ENCODE results near the gene PGLYRP1. TPM values are rescaled to one million over a fixed set of nuclear protein-coding genes. Genes with fewer than 3 reads are reported as not detected.

PGLYRP1 gene, protein sequence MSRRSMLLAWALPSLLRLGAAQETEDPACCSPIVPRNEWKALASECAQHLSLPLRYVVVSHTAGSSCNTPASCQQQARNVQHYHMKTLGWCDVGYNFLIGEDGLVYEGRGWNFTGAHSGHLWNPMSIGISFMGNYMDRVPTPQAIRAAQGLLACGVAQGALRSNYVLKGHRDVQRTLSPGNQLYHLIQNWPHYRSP
- not detected in 2 replicates for polyA plus RNA-seq (2014; cell fraction: cytosol; rRNA removed)
- polyA plus RNA-seq (2014; cell fraction: nucleus; rRNA removed): not detected in 2 replicates

DNA sequence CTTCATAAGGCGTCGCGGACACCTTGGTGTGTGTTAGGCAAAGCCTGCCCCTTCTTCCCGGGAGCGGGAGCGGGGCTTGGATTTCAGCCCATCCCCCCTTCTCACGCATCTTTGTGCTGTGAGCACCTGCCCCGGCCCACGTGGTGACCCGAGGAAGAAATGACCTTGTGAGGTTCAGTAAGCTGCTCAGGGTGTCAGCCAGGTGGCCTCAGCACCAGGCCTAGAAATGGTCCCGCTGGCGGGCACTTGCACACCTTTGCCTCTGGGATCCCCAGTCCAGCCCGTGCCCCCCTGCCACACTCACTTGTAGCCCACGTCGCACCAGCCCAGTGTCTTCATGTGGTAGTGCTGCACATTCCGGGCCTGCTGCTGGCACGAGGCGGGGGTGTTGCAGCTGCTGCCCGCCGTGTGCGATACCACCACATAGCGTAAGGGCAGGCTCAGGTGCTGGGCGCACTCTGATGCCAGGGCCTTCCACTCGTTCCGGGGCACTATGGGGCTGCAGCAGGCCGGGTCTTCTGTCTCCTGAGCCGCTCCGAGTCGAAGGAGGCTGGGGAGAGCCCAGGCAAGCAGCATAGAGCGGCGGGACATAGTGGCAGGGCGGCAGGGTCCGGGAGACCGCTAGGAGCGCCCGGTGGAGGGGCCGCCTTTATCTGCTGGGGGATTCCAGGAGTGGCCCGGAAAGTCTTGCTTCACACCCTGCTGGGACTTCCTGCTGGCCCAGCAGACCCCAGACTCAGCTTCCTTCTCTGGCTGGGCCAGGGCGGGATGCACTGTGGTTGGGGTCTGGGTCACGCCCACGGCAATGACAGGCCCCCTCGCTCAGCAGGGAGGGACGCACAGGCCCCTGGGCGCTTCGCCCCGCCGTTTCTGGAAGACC lies at the start of gene PGLYRP1:
TSS of gene PGLYRP1 (minus strand) at position 623 of the 880 bp plus-strand sequence. CDS start at position 591, 32 bp downstream.
- DNase-seq (ENCODE audit: low spot score): no peak

DNA sequence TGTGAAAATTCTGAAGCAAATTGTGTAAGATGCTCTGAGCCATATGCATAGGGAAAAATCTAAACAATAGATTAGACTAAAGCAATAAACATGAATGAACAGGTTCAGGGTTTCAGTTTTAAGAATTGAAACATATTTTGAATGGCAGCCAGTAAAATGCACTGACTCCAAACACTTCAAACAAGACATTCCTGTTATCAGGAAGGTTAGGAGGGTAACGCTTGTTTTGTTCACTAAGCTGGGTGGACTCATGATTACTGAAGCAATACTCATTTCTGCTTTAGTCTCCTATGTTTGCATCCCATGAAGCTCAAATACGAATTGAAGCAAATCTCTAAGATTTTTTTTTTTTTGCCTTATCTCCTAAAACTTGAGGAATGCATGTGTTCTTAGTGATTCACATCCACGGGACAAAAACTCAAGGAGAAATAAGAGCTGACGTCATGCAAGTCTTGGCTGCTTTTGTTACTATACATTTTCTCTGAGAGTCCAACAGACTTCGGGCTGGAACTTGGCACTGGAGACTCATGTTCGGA lies 47.0 kb upstream of the PGLYRP1 start:
- DNase-seq (ENCODE audit: low spot score): no peak

DNA sequence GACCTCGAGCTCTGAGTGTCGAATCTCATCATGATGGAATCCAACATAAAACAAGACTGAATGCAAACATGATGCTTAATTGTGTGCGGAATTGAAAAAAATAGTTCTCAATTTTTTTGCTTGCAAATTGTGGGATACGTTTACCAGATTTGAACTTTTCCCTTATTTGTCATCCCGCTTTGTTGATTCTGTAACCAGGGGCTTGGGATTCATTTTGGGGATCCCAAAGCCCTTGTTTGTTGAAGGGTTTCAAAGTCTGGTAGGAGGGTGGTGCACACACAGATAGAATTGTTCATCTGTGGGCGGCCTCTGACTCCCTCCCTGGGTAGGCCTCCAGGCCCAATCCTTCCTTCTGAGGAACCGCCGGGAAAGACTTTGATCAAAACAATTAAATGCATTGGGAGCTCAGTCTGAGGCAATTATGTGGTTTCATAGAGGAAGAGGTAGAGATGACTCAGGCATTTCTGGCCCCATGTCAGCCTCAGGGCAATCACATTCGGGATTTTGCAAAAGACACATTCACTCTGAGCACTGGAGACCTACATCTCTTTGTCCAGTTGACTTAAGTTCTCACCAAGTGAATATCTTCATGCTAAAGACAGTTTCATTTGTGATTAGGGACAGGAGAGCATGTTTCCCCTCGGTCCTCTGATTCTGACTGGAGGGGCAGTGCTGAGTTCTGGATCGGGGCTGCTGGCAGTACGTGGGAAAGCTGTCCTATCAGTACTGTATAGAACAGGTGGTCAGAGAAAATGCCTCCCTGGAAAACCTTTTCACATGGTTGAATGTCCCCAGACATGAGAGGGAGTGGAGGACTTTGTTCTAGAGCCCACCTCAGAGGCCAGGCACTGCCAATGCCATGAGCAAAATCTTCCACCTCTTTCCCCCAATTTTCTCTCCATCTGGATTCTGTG lies 45.7 kb upstream of the PGLYRP1 start:
- DNase-seq (ENCODE audit: low spot score): no peak

DNA sequence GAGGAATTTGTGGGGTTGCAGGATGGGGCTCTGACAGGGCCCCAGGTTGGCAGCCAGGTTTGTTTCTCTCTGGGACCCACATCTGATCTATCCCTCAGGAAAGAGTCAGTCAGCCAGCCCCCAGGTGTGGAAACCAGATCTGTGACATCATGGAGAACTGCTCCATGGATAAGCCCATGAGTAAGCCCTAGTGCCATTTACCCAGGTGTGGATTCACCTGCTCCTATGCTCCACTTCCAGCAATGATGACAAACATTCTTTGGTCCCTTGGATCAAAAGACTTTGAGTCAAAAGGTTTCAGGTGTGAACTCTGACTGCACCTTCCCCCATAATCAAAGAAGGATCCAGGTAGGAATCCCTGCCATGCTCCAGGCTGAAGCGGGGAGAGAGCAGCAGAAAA lies 44.8 kb upstream of the PGLYRP1 start:
- no peak for DNase-seq (ENCODE audit: low spot score)

DNA sequence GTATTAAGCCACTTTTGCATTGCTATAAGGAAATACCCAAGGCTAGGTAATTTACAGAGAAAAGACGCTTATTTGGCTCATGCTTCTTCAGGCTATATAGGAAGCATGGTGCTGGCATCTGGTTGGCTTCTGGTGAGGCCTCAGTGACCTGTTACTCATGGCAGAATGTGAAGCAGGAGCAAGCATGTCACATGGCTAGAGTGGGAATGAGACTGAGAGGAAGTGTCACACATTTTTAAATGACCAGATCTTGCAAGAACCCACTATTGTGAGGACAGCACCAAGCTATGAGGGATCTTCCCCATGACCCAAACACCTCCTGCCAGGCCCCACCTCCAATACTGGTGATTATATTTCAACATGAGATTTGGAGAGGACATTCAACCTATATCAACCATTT lies 43.6 kb upstream of the PGLYRP1 start:
- no peak for DNase-seq (ENCODE audit: low spot score)

DNA sequence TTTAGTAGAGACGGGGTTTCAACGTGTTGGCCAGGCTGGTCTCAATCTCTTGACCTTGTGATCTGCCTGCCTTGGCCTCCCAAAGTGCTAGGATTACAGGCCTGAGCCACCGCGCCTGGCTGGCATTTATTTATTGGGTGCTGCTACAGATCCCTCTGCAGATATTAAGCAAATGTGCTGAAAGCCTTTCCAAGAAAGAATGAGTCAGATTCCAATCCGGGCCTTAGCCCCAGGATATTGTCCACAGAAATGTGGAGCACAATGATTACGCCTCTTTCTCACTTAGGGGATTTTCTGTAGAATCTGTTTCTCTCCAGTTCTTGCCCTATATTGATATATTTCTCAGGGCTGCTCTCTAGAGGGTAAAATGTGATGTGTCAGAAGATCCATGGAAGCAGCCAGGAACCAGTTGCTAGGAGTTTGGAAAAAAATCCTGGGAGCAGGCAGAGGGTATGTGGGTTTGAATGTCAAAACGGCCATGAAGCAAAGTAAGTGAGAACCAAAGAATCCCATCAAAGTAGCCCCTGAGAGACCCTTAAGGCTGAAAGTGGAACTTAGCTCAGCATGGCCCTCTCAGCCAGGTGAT lies 42.7 kb upstream of the PGLYRP1 start:
- no peak for DNase-seq (ENCODE audit: low spot score)

DNA sequence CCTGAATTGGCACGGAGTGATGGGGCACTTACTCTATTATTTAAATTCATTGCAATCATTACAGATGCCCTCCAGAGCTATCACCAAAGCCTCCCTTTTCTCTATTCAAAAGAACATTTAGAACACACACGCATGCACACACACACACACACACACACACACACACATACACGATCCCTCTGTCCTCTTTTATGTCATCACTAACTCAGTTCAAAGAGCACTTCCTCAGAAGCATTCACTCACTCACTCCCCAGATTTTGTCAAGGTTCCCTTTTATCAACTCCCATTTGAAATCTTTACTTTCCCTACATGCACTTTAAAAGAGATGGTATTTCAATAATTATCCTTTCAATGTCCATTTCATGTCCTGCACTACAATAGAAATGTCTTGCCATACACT lies 40.3 kb upstream of the PGLYRP1 start:
- no peak for DNase-seq (ENCODE audit: low spot score)

DNA sequence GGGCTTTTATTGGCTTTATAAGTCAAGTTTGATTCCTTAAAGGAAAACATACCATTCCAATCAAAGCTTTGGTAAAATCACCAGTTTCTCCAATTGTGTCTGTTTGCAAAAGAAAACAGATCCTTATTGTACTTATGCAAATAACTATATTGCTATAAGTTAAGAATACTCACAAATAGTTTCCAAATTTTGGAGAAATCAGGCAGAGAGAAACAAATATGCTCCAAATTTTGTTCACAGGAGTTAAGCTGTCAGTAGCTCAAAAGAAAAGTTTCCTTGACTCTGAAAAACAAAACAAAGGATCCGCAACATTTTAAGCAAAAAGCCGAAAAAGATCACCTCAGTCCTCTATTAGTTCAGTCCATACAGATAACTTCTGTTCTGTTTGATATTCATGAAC lies 37.2 kb upstream of the PGLYRP1 start:
- DNase-seq (ENCODE audit: low spot score): no peak

DNA sequence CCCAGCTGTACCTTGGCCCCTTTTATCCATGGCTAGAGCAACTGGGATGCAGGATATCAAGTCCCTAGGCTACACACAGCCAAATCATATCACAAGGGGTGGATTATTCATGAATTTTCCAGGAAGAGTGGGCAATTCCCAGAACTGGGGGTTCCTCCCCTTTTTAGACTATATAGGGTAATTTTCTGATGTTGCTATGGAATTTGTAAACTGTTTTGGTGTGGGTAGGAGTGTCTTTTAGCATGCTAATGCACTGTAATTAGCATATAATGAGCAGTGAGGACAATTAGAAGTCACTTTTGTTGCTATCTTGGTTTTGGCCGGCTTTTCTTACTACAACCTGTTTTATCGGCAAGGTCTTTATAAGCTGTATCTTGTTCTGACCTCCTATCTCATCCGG lies 35.9 kb upstream of the PGLYRP1 start:
- DNase-seq (ENCODE audit: low spot score): no peak

DNA sequence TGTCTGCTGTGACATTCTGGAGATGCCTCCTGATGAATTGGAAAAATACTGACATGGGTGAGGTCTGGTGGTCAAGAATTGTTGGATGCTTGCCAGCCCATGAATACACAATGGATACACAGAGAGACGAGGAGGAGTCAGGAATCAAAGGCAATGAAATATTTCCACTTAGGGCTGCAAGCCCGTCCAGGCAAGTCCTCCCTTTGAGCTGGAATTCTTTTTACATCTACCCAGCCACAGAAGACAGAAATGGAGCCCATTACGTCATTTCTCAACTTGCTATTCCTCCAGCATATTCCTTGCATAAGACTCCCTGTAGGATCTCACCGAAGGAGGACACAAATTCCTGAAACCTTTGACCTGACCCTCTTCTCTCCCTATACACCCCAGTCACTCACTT lies 33.7 kb upstream of the PGLYRP1 start:
- no peak for DNase-seq (ENCODE audit: low spot score)

DNA sequence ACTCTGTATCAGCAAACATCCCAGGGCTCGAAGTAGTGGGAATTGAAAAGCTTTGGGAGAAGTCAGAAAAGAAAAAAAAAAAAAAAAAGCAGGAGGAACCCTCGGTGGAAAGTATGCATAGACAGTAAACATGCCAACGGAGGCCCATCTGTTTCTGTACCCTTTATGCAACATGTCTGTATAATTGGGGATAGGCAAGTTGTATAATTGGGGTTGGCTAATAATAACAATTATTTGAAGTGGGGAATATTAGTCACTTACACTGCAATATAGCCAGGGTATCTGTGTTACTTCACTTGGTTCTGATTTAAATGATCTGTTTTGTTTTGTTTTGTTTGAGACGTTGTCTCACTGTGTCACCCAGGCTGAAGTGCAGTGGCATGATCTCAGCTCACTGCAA lies 30.0 kb upstream of the PGLYRP1 start:
- no peak for DNase-seq (ENCODE audit: low spot score)

DNA sequence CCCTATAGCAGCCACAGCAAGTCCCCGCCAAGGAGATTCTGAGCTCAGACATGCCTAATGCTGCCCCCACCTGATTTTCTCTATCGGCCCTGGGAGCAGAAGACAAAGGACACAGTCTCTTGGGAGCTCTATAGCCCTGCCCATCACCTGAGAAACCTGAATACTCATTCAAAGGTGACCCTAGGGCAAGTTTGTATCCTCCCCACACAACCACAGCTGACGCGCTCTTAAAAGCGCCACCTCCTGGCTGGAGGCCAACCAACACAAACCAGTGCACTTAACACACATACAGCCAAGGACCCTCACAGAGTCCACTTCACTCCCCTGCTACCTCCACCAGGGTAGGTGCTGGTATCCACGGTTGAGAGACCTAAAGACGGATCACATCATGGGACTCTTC lies 26.7 kb upstream of the PGLYRP1 start:
- DNase-seq (ENCODE audit: low spot score): no peak

DNA sequence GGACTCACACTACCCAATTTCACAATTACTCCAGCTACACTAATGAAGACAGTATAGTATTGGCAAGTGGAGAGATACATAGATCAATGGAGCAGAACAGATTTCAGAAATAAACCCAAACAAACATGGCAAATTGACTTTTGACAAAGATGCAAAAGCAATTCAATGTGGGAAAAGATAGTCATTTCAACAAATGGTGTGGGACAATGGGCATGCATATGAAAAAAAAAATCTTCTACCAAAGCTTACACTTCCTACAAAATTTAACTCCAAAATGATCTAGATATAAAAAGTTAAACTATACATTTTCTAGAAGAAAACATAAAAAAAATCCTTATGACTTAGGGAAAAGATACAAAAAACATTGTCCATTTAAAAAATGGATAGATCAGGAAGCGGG lies 20.7 kb upstream of the PGLYRP1 start:
- DNase-seq (ENCODE audit: low spot score): no peak

DNA sequence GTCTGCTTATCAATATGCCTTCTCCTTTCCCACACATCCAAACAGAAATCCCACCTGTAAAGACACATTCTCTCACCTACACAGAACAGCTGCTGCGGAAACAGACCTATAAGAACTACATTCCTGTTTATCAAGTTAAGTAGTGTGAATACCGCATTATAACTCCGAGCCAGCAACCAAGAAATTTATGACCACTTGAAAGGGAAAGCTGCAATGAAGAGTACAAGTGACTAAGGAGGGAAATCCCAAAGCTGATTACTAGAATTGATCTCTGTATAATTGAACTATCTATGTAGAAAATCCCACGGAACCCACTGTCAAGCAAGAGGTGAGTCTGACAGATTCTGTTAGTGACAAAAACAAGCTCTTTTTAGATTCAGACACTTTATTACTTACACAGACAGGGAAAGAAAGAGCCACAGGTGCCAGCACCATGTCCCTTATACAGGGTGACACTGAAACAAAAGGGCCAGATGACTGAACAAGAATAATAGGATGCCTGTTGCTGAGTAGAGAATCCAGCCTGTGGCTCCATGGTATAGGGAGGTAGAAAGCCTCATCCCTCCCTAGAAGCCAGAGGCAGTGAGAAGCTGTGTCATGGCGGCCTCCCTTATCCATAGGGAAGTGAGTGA lies 19.5 kb upstream of the PGLYRP1 start:
- no peak for DNase-seq (ENCODE audit: low spot score)

DNA sequence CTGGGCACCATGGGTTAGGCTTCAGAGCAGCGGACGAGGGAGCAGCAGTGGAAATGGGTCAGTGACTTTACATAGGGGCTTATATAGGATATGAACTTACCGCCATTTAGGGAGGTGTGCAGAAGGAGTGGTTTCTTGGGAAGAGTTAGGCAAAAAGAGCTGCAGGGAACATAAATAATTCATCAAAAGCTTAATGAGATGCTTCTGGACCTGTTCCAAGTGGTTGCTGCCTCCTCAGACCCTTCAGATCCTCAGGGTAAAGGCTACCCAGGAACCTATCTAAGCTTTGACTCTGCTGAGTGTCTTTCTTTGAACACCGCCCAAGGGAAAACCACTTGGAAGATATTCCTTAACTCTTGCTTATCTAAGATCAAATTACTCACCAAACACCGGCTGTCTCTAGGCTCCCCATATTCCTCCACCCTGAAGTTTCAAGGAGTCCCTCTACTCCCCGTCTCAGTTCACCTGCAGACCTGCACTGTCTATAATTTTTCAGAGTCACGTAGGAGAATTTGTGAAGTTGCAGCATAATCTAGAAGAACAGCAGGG lies 18.2 kb upstream of the PGLYRP1 start, which contains the start of gene IGFL4:
TSS of gene IGFL4 (minus strand) at position 51 of the 549 bp plus-strand sequence. CDS start at position 11, 40 bp downstream.
- no peak for DNase-seq (ENCODE audit: low spot score)

DNA sequence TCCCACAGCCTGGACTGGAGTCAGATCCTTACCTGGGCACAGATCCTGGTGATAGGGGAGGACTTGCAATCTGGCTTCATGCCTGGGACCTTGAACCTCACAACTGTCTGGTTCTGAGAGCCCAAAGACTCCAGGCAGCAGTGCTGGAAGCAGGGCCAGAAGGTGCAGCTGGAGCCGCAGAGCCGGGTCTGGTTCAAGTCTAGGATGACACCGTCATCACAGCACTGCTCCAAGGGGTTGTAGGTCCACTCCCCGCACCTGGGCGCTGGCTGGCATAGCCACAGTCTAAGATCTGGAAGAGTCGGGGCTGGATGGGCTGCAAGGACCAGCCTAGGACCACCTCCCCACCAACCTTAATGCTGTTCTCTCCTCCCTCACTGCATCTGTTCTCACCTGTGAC lies 17.3 kb upstream of the PGLYRP1 start:
- no peak for DNase-seq (ENCODE audit: low spot score)

DNA sequence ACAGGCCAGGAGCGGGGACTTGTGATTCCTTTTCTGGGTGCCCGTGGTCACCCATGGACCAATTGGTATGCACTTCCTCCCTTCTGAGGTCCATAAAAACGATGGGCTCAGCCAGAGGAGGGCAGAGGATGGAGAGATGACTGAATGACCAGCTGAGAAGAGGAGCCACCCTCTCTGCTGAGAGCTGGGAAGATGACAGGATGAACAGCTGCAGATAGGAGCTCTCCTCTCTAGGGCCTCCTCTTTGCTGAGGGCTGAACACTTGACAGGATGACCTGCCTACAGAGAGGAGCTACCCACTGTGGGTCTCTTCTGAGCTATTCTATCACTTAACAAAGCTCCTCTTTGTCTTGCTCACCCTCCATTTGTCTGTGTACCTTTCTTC lies 13.9 kb upstream of the PGLYRP1 start:
- DNase-seq (ENCODE audit: low spot score): no peak

DNA sequence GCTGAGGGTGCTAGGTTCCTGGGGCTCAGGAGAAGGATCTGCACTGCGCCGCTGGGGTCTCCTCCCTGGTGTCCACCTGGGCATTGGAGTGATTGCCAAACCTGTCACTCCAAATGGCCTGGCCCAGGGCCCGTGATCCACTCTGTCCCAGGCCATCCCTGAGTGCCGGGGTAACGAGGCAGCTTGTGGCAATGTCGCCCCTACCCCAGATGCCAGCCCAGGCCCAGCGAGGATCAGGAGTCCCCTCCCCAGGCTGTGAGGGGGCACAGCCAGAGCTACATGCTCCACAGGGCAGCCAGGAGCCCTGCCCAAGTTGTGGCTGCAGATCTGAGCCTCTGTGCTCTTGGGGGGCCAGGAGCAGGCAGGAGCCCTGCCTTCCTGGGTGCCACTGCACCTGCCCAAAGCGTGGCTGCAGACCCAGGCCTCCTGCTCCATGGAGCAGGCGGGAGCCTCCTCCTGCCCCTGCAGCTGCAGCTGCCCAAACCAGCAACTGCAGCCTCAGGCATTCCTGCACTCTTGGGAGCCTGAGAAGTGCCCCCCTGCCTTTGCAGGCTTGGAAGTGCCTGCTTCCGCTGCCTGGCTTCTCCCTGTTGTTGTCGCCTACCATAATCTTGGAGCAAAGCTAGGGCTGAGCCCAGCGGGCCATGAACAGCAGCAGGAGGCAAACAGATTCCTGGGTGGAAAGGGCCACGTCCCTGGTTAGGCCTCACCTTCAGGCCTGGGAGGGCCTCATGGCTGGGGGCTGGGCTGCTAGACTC lies 13.3 kb upstream of the PGLYRP1 start:
- DNase-seq (ENCODE audit: low spot score): no peak

DNA sequence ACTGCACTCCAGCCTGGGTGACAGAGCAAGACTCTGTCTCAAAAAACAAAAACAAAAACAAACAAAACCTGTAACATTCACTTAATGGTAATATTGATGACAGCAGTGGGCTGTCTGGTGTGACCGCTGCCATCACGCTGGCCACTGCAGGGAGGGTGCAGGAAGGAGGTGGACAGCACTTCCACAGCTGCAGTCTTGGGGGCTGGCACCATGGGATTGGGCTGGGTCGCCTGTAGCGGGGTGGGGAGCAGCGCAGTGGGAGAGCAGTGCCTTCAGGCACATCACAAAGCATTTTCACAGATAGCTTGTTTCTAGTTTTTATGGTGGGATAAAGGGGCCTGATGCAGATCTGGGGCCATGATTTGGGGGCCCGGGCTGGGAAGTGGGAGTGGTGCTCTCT lies 12.7 kb upstream of the PGLYRP1 start:
- DNase-seq (ENCODE audit: low spot score): no peak

DNA sequence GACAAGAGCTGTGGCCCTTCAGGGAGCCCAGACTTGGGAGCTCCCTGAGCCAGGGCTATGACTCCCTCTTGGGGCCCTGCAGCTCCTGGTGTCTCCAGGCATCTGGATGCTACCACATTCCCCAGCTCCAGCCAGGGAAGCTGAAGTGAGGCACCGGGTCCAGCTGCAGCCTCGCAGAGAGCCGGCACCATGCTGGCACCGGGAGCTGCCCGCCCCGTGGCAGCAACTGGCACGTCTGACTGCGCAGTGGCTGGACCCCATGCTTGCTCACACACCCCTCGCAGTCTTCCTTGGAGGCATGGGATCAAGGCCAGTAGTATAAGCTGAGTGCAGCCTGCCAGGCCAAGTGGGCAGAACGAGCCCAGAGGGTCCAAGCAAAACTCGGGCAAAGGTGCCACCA lies 10.5 kb upstream of the PGLYRP1 start:
- no peak for DNase-seq (ENCODE audit: low spot score)
